Mesenteric fat pad (tissue), 1 donor: ENCODE results near the gene BOC. TPM values are rescaled to one million over a fixed set of nuclear protein-coding genes. Genes with fewer than 3 reads are reported as not detected.

ENCODE experiments used
- total RNA-seq: library from RNA; stranded (reverse); fragmentation: NEBNext Ultra II Directional; extraction: Animal tissue kit (Norgen Biotek cat#: 25700); gene quantifications from one replicate; pipeline ENCODE4 v1.2.1, GENCODE V29; 2021
- donor health status: DM: yes; HTN: yes; CAD: no.

BOC gene
- total RNA-seq, 1 donor from 2014 or later, result 37.3 TPM

Other genes with a start within 250 kb of the BOC start
- 3.8 TPM for gene CD200R1, start 236.5 kb upstream of the BOC start, total RNA-seq
- gene GTPBP8, start 220.6 kb upstream of the BOC start, total RNA-seq, result 8.6 TPM
- 3.6 TPM for gene CFAP44, start 229.9 kb downstream of the BOC start, total RNA-seq